HG03064 (cell line): ENCODE results near the gene HOXA13.

Experiments used
- ATAC-seq: cut with Tn5 transposase; IDR thresholded peaks from one replicate; pipeline ENCODE4 v1.9.1; 2021; ENCODE audit warnings: low read depth; ENCODE audit not compliant: unreplicated experiment

HOXA13 gene

GRCh38 chr7:27161214-27161720 lies 38.6 kb downstream of the HOXA13 start:
- ATAC-seq, result no peak

GRCh38 chr7:27160546-27161213 lies 39.2 kb downstream of the HOXA13 start:
- ATAC-seq, result no peak

- no peak for ATAC-seq
These were observed 39.7 kb downstream of the HOXA13 start for GRCh38 chr7:27160145-27160545.

GRCh38 chr7:27159266-27160144 lies 40.4 kb downstream of the HOXA13 start:
- no peak for ATAC-seq

- no peak for ATAC-seq
These were observed 41.2 kb downstream of the HOXA13 start for GRCh38 chr7:27158436-27159265.

- ATAC-seq, result no peak
These were observed 42.0 kb downstream of the HOXA13 start for GRCh38 chr7:27157702-27158431.

GRCh38 chr7:27156916-27157701 lies 42.8 kb downstream of the HOXA13 start:
- no peak for ATAC-seq

- ATAC-seq, result no peak
These were observed 43.4 kb downstream of the HOXA13 start, which contains the start of gene HOXA7 for GRCh38 chr7:27156508-27156898. HOXA7 (minus strand) TSS chr7:27156675; CDS start chr7:27156545, 130 bp downstream.

GRCh38 chr7:27155816-27156507 lies 43.9 kb downstream of the HOXA13 start:
- ATAC-seq, result no peak

- no peak for ATAC-seq
These were observed 44.7 kb downstream of the HOXA13 start for GRCh38 chr7:27154901-27155815.

- no peak for ATAC-seq
These were observed 45.5 kb downstream of the HOXA13 start for GRCh38 chr7:27154369-27154768.

- ATAC-seq, result no peak
These were observed 46.4 kb downstream of the HOXA13 start for GRCh38 chr7:27153526-27153925.

- no peak for ATAC-seq
These were observed 47.0 kb downstream of the HOXA13 start for GRCh38 chr7:27152816-27153442.

GRCh38 chr7:27151931-27152815 lies 47.7 kb downstream of the HOXA13 start, which contains the start of gene HOXA3:
HOXA3 (minus strand) TSS chr7:27152583; CDS start chr7:27110640, 41,943 bp downstream.
- ATAC-seq, result no peak

- no peak for ATAC-seq
These were observed 48.5 kb downstream of the HOXA13 start for GRCh38 chr7:27151341-27151930.
